Measurements from ENCODE around the gene MKS1. TPM values are rescaled to one million over a fixed set of nuclear protein-coding genes. Genes with fewer than 3 reads are reported as not detected.

MKS1 gene
- total RNA-seq, 1 experiment from 2014 or later, result 9.6 TPM

GRCh38 chr17:58265902-58266875, 47.1 kb upstream of the MKS1 start:
- no peak overlapping the region for H3K27ac Mint-ChIP-seq (ENCODE audit: unreplicated experiment)
- no peaks in the 10 kb centered on the region for H3K9me3 Mint-ChIP-seq (ENCODE audit: low read depth, unreplicated experiment)
- no peaks in the 10 kb centered on the region for H3K36me3 Mint-ChIP-seq (ENCODE audit: insufficient read depth, unreplicated experiment)
- peaks cover 90% of the 10 kb centered on the region for H3K27me3 Mint-ChIP-seq (ENCODE audit: unreplicated experiment)
- no peaks in the 10 kb centered on the region for H3K4me1 Mint-ChIP-seq (ENCODE audit: low read depth, unreplicated experiment)
- intact Hi-C loops (cut with micrococcal nuclease; ENCODE audit: unreplicated experiment), result no loop called here
- DNase-seq, result no peak
- TF ChIP-seq, protein P1, sequence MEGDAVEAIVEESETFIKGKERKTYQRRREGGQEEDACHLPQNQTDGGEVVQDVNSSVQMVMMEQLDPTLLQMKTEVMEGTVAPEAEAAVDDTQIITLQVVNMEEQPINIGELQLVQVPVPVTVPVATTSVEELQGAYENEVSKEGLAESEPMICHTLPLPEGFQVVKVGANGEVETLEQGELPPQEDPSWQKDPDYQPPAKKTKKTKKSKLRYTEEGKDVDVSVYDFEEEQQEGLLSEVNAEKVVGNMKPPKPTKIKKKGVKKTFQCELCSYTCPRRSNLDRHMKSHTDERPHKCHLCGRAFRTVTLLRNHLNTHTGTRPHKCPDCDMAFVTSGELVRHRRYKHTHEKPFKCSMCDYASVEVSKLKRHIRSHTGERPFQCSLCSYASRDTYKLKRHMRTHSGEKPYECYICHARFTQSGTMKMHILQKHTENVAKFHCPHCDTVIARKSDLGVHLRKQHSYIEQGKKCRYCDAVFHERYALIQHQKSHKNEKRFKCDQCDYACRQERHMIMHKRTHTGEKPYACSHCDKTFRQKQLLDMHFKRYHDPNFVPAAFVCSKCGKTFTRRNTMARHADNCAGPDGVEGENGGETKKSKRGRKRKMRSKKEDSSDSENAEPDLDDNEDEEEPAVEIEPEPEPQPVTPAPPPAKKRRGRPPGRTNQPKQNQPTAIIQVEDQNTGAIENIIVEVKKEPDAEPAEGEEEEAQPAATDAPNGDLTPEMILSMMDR (IDR thresholded peaks at IDR 0.05; ENCODE audit: unreplicated experiment), result no peak
- CTCF ChIA-PET, result no interaction called here
- no TSS peak for BruUV-seq (replicated peaks)
- H3K4me3 Mint-ChIP-seq (ENCODE audit: low read depth, unreplicated experiment), result no peak overlapping the region

- Mint-ChIP-seq H3K27me3 (ENCODE audit: unreplicated experiment) (peaks cover 98% of the 10 kb centered on the region), H3K4me3 (ENCODE audit: low read depth, unreplicated experiment) (no peak overlapping the region), H3K27ac (ENCODE audit: unreplicated experiment) (no peak overlapping the region), H3K4me1 (ENCODE audit: low read depth, unreplicated experiment) (no peaks in the 10 kb centered on the region), H3K36me3 (ENCODE audit: insufficient read depth, unreplicated experiment) (no peaks in the 10 kb centered on the region), H3K9me3 (ENCODE audit: low read depth, unreplicated experiment) (no peaks in the 10 kb centered on the region)
- BruUV-seq (replicated peaks), result no TSS peak
- intact Hi-C loops (cut with micrococcal nuclease; ENCODE audit: unreplicated experiment), result no loop called here
- TF ChIP-seq, protein P1 (IDR thresholded peaks at IDR 0.05; ENCODE audit: unreplicated experiment), result no peak
- CTCF ChIA-PET, result interaction anchor here (0.6 kb wide), 1 partner anchor 46 kb away, joined by 6 read pairs; no protein-coding TSS in a partner anchor
- no peak for DNase-seq
Observed at GRCh38 chr17:58265271-58265670, 46.2 kb upstream of the MKS1 start.

- TF ChIP-seq, protein P1 (IDR thresholded peaks at IDR 0.05; ENCODE audit: unreplicated experiment), result no peak
- Mint-ChIP-seq H3K9me3 (ENCODE audit: low read depth, unreplicated experiment) (no peaks in the 10 kb centered on the region), H3K27me3 (ENCODE audit: unreplicated experiment) (peaks cover 98% of the 10 kb centered on the region), H3K4me1 (ENCODE audit: low read depth, unreplicated experiment) (no peaks in the 10 kb centered on the region), H3K27ac (ENCODE audit: unreplicated experiment) (no peak overlapping the region), H3K36me3 (ENCODE audit: insufficient read depth, unreplicated experiment) (no peaks in the 10 kb centered on the region), H3K4me3 (ENCODE audit: low read depth, unreplicated experiment) (no peak overlapping the region)
- CTCF ChIA-PET, result interaction anchor here (0.6 kb wide), 1 partner anchor 45 kb away, joined by 6 read pairs; no protein-coding TSS in a partner anchor
- intact Hi-C loops (cut with micrococcal nuclease; ENCODE audit: unreplicated experiment), result no loop called here
- BruUV-seq (replicated peaks), result no TSS peak
- no peak for DNase-seq
Observed at GRCh38 chr17:58264407-58265103, 45.5 kb upstream of the MKS1 start.

DNA sequence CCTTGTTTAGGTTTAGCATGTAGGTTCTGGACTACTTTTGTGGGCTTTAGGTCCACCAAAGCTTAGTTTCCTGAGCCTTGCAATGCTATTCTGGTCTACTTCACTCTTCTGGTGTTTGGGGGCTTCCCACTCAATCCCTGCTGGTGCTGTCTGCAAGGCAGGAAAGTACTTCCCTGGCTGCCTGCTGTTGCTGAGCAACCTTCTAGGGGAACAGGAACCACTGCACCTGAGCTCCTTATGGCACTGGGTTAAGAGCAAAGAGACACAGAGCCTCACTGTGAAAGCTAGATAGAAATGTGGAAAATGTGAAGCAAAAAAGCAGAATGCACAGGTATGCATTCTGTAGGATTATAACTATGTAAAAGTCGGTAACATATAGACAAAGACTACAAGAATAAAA, 44.7 kb upstream of the MKS1 start:
- H3K4me1 Mint-ChIP-seq (ENCODE audit: low read depth, unreplicated experiment), result no peaks in the 10 kb centered on the region
- TF ChIP-seq, protein P1 (IDR thresholded peaks at IDR 0.05; ENCODE audit: unreplicated experiment), result no peak
- no peak overlapping the region for H3K4me3 Mint-ChIP-seq (ENCODE audit: low read depth, unreplicated experiment)
- no peaks in the 10 kb centered on the region for H3K36me3 Mint-ChIP-seq (ENCODE audit: insufficient read depth, unreplicated experiment)
- no TSS peak for BruUV-seq (replicated peaks)
- H3K27me3 Mint-ChIP-seq (ENCODE audit: unreplicated experiment), result peaks cover 98% of the 10 kb centered on the region
- no peak overlapping the region for H3K27ac Mint-ChIP-seq (ENCODE audit: unreplicated experiment)
- CTCF ChIA-PET, result no interaction called here
- no peak for DNase-seq
- intact Hi-C loops (cut with micrococcal nuclease; ENCODE audit: unreplicated experiment), result no loop called here
- H3K9me3 Mint-ChIP-seq (ENCODE audit: low read depth, unreplicated experiment), result no peaks in the 10 kb centered on the region
